Peyer's patch (tissue), 4 donors: ENCODE measurements around the gene DCC.

Source experiments
- CTCF ChIP-seq, 6 experiments: fragments of 450-650 bp in 4 of 6; fragments of 200-600 bp in 2 of 6; sonication (generic) in 1 of 6; IDR thresholded peaks; one replicate each; pipeline ENCODE4 v1.5.1; 2017 to 2019; ENCODE audit warnings: antibody characterized with exemption in 6 of 6, mild to moderate bottlenecking in 3 of 6, moderate library complexity in 1 of 6
- POLR2A ChIP-seq, 2 donors: fragments of 450-650 bp; IDR thresholded peaks; one replicate each; pipeline ENCODE4 v1.5.1; 2017; ENCODE audit warnings: antibody characterized with exemption in 2 of 2, mild to moderate bottlenecking in 2 of 2, moderate library complexity in 2 of 2

DNA sequence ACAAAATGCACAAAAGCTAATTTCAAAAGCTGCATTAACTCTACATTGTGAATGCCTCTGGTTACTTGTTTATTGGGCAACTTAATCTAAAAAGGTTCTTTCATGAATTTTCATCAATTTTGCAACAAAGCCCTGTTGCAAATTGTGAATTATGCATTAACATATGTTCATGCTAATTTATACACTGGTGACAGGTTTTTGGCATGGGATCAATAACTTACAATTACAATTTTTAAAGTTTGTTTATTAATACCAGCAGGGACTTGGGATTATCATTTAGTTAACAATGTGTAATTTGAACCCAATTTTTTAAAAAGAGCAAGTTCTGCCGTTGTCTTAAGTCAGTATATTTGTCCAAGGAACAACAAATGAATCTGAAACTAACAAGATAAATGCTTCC lies 183.6 kb downstream of the DCC start:
- TF ChIP-seq CTCF (IDR thresholded peaks at IDR 0.05), result no peak
- TF ChIP-seq POLR2A (IDR thresholded peaks at IDR 0.05), result no peak
